ENCODE measurements around the gene SREBF1. TPM values are rescaled to one million over a fixed set of nuclear protein-coding genes. Genes with fewer than 3 reads are reported as not detected.

SREBF1 gene
- total RNA-seq, 4 donors from 2014 or later, result 118 to 226 (median 185) TPM

DNA sequence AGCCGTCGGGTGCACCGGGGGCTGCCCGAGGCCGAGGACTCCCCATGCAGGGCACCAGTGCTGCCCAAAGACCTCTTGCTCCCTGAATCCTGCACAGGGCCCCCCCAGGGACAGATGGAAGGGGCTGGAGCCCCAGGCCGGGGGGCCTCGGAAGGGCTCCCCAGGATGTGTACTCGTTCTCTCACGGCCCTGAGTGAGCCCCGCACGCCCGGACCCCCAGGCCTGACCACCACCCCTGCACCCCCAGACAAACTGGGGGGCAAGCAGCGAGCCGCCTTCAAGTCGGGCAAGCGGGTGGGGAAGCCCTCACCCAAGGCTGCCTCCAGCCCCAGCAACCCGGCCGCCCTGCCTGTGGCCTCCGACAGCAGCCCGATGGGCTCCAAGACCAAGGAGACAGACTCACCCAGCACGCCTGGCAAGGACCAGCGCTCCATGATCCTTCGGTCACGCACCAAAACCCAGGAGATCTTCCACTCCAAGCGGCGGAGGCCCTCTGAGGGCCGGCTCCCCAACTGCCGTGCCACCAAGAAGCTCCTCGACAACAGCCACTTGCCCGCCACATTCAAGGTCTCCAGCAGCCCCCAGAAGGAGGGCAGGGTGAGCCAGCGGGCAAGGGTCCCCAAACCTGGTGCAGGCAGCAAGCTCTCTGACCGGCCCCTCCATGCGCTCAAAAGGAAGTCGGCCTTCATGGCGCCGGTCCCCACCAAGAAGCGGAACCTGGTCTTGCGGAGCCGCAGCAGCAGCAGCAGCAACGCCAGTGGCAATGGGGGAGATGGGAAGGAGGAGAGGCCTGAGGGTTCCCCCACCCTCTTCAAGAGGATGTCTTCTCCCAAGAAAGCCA lies 40.6 kb downstream of the SREBF1 start:
- H3K4me3 ChIP-seq, result no peak overlapping the region
- no peak overlapping the region for H3K27ac ChIP-seq
- TF ChIP-seq POLR2A (IDR thresholded peaks at IDR 0.05), result no peak
- TF ChIP-seq, protein P1, sequence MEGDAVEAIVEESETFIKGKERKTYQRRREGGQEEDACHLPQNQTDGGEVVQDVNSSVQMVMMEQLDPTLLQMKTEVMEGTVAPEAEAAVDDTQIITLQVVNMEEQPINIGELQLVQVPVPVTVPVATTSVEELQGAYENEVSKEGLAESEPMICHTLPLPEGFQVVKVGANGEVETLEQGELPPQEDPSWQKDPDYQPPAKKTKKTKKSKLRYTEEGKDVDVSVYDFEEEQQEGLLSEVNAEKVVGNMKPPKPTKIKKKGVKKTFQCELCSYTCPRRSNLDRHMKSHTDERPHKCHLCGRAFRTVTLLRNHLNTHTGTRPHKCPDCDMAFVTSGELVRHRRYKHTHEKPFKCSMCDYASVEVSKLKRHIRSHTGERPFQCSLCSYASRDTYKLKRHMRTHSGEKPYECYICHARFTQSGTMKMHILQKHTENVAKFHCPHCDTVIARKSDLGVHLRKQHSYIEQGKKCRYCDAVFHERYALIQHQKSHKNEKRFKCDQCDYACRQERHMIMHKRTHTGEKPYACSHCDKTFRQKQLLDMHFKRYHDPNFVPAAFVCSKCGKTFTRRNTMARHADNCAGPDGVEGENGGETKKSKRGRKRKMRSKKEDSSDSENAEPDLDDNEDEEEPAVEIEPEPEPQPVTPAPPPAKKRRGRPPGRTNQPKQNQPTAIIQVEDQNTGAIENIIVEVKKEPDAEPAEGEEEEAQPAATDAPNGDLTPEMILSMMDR (IDR thresholded peaks at IDR 0.05), result no peak
- peaks cover 0 to 26% (median 2%) of the 10 kb centered on the region in 4 donors for H3K4me1 ChIP-seq
- no peaks in the 10 kb centered on the region for H3K9me3 ChIP-seq
- H3K27me3 ChIP-seq, result no peaks in the 10 kb centered on the region
- peaks cover 0 to 53% (median 0%) of the 10 kb centered on the region in 3 donors for H3K36me3 ChIP-seq
- no peak for DNase-seq

DNA sequence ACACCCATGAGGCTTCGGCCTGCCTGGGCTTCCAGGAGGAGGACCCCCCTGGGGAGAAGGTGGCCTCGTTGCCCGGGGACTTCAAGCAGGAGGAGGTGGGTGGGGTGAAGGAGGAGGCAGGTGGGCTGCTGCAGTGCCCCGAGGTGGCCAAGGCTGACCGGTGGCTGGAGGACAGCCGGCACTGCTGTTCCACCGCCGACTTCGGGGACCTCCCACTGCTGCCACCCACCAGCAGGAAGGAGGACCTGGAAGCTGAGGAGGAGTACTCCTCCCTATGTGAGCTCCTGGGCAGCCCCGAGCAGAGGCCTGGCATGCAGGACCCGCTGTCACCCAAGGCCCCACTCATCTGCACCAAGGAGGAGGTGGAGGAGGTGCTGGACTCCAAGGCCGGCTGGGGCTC lies 41.5 kb downstream of the SREBF1 start:
- H3K4me1 ChIP-seq, result peaks cover 0 to 31% (median 2%) of the 10 kb centered on the region in 4 donors
- H3K36me3 ChIP-seq, result peaks cover 0 to 53% (median 0%) of the 10 kb centered on the region in 3 donors

DNA sequence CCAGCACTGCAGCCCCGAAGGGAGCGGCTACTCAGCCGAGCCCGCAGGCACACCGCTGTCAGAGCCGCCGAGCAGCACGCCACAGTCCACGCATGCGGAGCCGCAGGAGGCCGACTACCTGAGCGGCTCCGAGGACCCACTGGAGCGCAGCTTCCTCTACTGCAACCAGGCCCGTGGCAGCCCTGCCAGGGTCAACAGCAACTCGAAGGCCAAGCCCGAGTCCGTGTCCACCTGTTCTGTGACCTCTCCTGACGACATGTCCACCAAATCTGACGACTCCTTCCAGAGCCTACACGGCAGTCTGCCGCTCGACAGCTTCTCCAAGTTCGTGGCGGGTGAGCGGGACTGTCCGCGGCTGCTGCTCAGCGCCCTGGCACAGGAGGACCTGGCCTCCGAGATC lies 42.4 kb downstream of the SREBF1 start:
- no peaks in the 10 kb centered on the region for H3K27me3 ChIP-seq
- TF ChIP-seq, protein P1 (IDR thresholded peaks at IDR 0.05), result no peak
- no peak for TF ChIP-seq POLR2A (IDR thresholded peaks at IDR 0.05)
- H3K4me1 ChIP-seq, result peaks cover 0 to 40% (median 2%) of the 10 kb centered on the region in 4 donors
- H3K27ac ChIP-seq, result no peak overlapping the region
- no peaks in the 10 kb centered on the region for H3K9me3 ChIP-seq
- peaks cover 0 to 53% (median 0%) of the 10 kb centered on the region in 3 donors for H3K36me3 ChIP-seq
- H3K4me3 ChIP-seq, result no peak overlapping the region
- DNase-seq, result no peak

More for the DNA sequence above, 41.5 kb downstream of the SREBF1 start:
- H3K27ac ChIP-seq, result no peak overlapping the region
- H3K4me3 ChIP-seq, result no peak overlapping the region
- no peak for TF ChIP-seq POLR2A (IDR thresholded peaks at IDR 0.05)
- TF ChIP-seq, protein P1 (IDR thresholded peaks at IDR 0.05), result no peak
- H3K9me3 ChIP-seq, result no peaks in the 10 kb centered on the region
- no peaks in the 10 kb centered on the region for H3K27me3 ChIP-seq
- DNase-seq, result no peak

DNA sequence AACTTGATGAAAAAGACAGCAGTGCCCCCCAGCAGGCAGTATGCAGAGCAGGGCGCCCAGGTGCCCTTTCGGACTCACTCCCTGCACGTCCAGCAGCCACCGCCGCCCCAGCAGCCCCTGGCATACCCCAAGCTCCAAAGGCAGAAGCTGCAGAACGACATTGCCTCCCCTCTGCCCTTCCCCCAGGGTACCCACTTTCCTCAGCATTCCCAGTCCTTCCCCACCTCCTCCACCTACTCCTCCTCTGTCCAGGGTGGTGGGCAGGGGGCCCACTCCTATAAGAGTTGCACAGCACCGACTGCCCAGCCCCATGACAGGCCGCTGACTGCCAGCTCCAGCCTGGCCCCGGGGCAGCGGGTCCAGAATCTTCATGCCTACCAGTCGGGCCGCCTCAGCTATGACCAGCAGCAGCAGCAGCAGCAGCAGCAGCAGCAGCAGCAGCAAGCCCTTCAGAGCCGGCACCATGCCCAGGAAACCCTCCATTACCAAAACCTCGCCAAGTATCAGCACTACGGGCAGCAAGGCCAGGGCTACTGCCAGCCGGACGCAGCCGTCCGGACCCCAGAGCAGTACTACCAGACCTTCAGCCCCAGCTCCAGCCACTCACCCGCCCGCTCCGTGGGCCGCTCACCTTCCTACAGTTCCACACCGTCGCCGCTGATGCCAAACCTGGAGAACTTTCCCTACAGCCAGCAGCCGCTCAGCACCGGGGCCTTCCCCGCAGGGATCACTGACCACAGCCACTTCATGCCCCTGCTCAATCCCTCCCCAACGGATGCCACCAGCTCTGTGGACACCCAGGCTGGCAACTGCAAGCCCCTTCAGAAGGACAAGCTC lies 43.2 kb downstream of the SREBF1 start:
- H3K27me3 ChIP-seq, result no peaks in the 10 kb centered on the region
- no peak for TF ChIP-seq POLR2A (IDR thresholded peaks at IDR 0.05)
- TF ChIP-seq, protein P1 (IDR thresholded peaks at IDR 0.05), result no peak
- peak overlapping the region in 1 of 4 donors; percentile 46 for H3K27ac ChIP-seq
- peaks cover 0 to 40% (median 2%) of the 10 kb centered on the region in 4 donors for H3K4me1 ChIP-seq
- H3K36me3 ChIP-seq, result peaks cover 0 to 49% (median 0%) of the 10 kb centered on the region in 3 donors
- no peak for DNase-seq
- H3K4me3 ChIP-seq, result no peak overlapping the region
- no peaks in the 10 kb centered on the region for H3K9me3 ChIP-seq

DNA sequence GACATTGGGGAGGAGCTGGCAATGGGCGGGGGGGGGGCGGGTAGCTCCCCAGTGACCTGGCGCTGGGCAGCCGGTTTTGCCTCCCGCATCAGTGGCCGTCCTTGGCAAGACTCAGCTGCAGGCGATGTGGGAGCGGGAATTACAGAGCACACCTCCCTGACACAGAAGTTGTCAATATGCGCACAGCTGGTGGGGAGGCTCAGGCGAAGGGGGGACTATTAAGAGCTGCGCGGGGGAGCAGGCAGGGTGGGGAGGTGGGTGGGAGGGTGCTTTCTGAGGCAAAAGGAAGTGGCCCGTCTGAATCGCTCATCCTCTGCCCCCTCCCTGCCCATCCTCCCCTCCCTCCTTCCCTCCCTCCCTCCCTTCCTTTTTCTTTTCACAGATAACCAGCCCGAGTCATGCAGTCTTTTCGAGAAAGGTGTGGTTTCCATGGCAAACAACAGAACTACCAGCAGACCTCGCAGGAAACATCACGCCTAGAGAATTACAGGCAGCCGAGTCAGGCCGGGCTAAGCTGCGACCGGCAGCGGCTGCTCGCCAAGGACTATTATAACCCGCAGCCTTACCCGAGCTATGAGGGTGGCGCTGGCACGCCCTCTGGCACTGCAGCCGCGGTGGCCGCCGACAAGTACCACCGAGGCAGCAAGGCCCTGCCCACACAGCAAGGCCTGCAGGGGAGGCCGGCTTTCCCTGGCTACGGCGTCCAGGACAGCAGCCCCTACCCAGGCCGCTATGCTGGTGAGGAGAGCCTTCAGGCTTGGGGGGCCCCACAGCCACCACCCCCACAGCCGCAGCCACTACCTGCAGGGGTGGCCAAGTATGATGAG lies 44.0 kb downstream of the SREBF1 start:
- no peak for TF ChIP-seq POLR2A (IDR thresholded peaks at IDR 0.05)
- TF ChIP-seq, protein P1 (IDR thresholded peaks at IDR 0.05), result no peak
- DNase-seq, result no peak
- Histone ChIP-seq H3K36me3 (peaks cover 0 to 44% (median 0%) of the 10 kb centered on the region in 3 donors), H3K27ac (peak overlapping the region in 1 of 4 donors; percentile 46), H3K4me3 (no peak overlapping the region), H3K9me3 (no peaks in the 10 kb centered on the region), H3K27me3 (no peaks in the 10 kb centered on the region), H3K4me1 (peaks cover 0 to 40% (median 2%) of the 10 kb centered on the region in 4 donors)
